ENCODE data around the gene UGT1A8. TPM values are rescaled to one million over a fixed set of nuclear protein-coding genes. Genes with fewer than 3 reads are reported as not detected.
"Not testable (repeated sequence)": the region's sequence is repeated elsewhere in the genome, so short reads cannot be mapped to it uniquely, and the experiment has no call there.

The UGT1A8 gene
- polyA plus RNA-seq, 12 donors = not detected

- no peak for DNase-seq
Measured at GRCh38 chr2:233639860-233640259, 22.4 kb downstream of the UGT1A8 start.

- no peak for DNase-seq
Measured at GRCh38 chr2:233643128-233643527, 25.7 kb downstream of the UGT1A8 start.

GRCh38 chr2:233646033-233646432 lies 28.6 kb downstream of the UGT1A8 start:
- DNase-seq = not testable (repeated sequence)

- DNase-seq = no peak
Measured at GRCh38 chr2:233650981-233651380, 33.5 kb downstream of the UGT1A8 start.

- no peak for DNase-seq
Measured at GRCh38 chr2:233651430-233651829, 34.0 kb downstream of the UGT1A8 start.

GRCh38 chr2:233654501-233654900 lies 37.1 kb downstream of the UGT1A8 start:
- DNase-seq = no peak

GRCh38 chr2:233655043-233655442 lies 37.6 kb downstream of the UGT1A8 start:
- DNase-seq = no peak

GRCh38 chr2:233655943-233656342 lies 38.5 kb downstream of the UGT1A8 start:
- DNase-seq = not testable (repeated sequence)

GRCh38 chr2:233656443-233656842 lies 39.0 kb downstream of the UGT1A8 start:
- no peak for DNase-seq

- DNase-seq = no peak
Measured at GRCh38 chr2:233658610-233659009, 41.2 kb downstream of the UGT1A8 start.

GRCh38 chr2:233663911-233664310 lies 46.5 kb downstream of the UGT1A8 start:
- no peak for DNase-seq

GRCh38 chr2:233668605-233669260 lies 51.3 kb downstream of the UGT1A8 start:
- DNase-seq = no peak

- DNase-seq = no peak
Measured at GRCh38 chr2:233671290-233672161, 54.1 kb downstream of the UGT1A8 start, which contains the start of gene UGT1A9. UGT1A9 (plus strand) TSS chr2:233671898; CDS start chr2:233671935, 37 bp downstream.

- DNase-seq = no peak
Measured at GRCh38 chr2:233672886-233673285, 55.5 kb downstream of the UGT1A8 start.

- no peak for DNase-seq
Measured at GRCh38 chr2:233673896-233674295, 56.5 kb downstream of the UGT1A8 start.

- DNase-seq = no peak
Measured at GRCh38 chr2:233674314-233674713, 56.9 kb downstream of the UGT1A8 start.

GRCh38 chr2:233674995-233675394 lies 57.6 kb downstream of the UGT1A8 start:
- DNase-seq = no peak

GRCh38 chr2:233676046-233676445 lies 58.6 kb downstream of the UGT1A8 start:
- DNase-seq = no peak

GRCh38 chr2:233679196-233679595 lies 61.8 kb downstream of the UGT1A8 start:
- DNase-seq = no peak

- no peak for DNase-seq
Measured at GRCh38 chr2:233680361-233681045, 63.1 kb downstream of the UGT1A8 start.

- DNase-seq = no peak
Measured at GRCh38 chr2:233681521-233682099, 64.2 kb downstream of the UGT1A8 start, which contains the start of gene UGT1A7. UGT1A7 (plus strand) TSS chr2:233681901; CDS start chr2:233681938, 37 bp downstream.

- no peak for DNase-seq
Measured at GRCh38 chr2:233684640-233685039, 67.2 kb downstream of the UGT1A8 start.
